ENCODE measurements around the gene LYPD5.
"Not testable (repeated sequence)": the region's sequence is repeated elsewhere in the genome, so short reads cannot be mapped to it uniquely, and the experiment has no call there.

LYPD5 gene

GRCh38 chr19:43806401-43806800 lies 4.2 kb upstream of the LYPD5 start:
- not testable (repeated sequence) for DNase-seq (ENCODE audit: low read depth)

- DNase-seq (ENCODE audit: low read depth), result no peak
Measured at GRCh38 chr19:43804432-43804831, 2.2 kb upstream of the LYPD5 start.

DNA sequence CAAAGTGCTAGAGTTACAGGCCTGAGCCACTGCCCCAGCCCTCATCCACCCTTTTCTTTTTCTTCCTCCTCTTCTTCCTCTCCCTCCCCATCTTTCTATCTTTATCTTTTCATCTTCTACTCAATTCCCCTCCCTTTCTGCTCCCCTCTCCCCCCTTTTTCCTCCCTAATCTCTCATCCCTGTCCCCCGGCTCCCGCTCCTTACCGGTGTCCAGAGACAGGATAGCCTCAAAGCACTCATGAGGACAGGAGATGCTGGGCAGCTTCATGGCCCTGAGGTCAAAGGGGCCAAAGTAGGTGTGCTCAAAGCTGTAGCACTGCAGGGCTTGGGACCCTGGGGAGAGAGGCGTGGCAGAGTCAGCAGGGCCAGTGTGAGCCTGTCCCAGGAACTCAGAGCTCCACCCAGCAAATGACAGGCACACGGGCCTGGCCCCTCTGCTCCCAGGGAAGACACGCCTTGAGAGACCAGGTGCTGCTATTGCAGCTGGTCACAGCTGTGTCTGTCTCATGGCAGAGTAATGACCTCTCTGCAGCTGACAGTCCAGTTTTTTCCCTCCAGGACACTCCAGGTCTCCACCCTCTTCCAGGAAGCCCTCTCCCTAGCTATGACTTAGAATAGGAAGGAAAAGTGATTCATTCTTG lies 2.6 kb downstream of the LYPD5 start:
- no peak for DNase-seq (ENCODE audit: low read depth)

DNA sequence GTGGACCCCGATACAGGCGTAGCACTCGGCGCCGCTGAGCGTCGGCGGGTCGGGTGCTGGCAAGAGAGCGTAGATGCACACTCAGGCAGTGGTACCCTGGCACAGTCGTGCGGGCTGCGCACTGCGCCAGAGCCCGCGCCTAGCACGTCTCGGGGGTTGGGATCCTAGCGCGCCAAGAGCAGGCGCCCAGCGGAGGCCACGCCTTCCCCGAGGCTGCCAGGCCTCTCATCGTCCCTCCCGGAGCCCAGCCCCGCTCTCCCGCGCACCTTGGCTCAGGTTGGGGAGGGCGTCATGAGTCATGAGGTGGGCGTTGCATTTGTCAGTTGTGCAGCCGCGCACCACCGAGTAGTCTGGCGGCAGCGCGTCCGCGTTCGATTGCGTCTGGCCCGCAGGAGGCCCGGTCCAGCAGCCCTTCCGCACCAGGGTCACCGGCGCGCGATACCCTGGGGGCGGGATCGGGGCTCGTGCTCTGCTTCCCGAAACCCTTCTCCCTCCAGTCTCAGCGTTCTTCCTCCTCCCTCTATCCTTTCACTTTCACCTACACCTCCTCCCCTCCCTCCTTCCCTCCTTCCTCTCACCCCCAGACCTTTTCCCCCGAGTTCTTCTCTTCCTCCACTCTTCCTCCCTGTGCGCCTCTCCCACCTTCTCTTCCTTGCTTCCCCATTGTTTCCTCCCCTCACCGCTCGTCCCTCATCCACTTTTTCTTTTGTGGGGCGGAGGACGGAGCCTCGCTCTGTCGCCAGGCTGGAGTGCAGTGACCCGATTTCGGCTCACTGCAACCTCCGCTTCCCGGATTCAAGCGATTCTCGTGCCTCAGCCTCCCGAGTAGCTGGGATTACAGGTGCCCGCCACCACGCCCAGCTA lies 3.5 kb downstream of the LYPD5 start:
- DNase-seq (ENCODE audit: low read depth), result no peak

- DNase-seq (ENCODE audit: low read depth), result no peak
Measured at GRCh38 chr19:43798026-43798545, 4.2 kb downstream of the LYPD5 start.

DNA sequence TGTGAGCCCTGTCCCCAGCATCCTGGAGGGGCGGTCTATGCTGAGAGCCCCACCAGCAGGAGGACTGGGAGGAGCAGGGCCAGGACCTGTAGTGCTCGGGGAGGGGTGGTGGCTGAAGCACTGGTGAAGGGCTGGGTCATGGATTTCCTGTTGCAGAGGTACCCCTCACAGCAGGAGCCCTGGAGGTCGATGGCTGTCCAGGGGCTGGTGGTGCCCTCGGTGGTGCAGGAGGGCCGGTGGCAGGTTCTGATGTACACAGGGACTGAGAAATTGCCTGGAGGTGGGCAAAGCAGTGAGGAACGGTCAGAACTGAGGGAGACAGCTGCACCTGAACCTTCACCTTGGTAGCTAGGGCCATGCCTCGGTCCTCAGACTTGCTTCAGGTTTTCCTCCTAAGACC lies 4.7 kb downstream of the LYPD5 start:
- no peak for DNase-seq (ENCODE audit: low read depth)

GRCh38 chr19:43797118-43797517 lies 5.1 kb downstream of the LYPD5 start:
- DNase-seq (ENCODE audit: low read depth), result no peak

DNA sequence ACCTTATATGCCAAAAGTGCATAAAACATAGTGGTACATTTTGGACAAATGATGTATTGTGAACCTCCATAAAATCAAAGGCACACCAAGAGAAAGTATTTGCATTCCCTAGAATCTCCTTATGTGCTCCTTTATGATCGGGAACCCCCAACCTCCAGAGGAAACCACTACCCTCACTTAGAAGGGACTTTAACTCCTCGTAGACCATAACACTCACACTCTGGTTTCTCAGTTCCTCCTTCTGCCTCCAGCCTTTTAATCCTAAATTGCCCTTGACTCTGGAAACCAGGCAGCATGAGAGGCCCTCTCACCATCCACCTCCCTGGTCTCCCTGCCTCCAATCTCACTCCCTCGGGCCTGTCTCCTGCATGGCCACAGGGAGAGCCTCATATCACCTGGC lies 11.7 kb downstream of the LYPD5 start:
- DNase-seq (ENCODE audit: low read depth), result no peak

DNA sequence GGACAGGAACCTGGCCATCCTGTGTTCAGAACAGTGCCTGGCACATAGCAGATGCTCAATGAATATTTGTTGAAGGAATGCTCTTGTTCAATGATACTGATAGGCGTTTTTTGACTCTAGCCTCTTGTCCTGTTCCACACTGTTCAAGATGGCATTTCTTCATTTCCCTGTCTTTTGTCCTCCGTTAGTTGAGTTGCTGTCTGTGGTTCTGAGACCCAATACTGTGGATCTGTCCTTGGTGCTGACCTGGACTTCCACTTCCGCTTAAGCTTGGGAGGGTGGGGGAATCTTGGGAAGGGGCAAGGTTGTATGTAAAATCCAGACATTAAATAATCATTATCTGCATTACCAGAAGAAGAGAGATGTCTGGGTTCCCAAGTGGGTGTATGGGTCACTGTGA lies 13.2 kb downstream of the LYPD5 start:
- no peak for DNase-seq (ENCODE audit: low read depth)

- DNase-seq (ENCODE audit: low read depth), result no peak
Measured at GRCh38 chr19:43786665-43787064, 15.6 kb downstream of the LYPD5 start.

GRCh38 chr19:43784981-43785808 lies 17.1 kb downstream of the LYPD5 start:
- DNase-seq (ENCODE audit: low read depth), result peak; percentile 51

- peak; percentile 66 for DNase-seq (ENCODE audit: low read depth)
Measured at GRCh38 chr19:43784241-43784980, 17.8 kb downstream of the LYPD5 start.

GRCh38 chr19:43783636-43784035 lies 18.6 kb downstream of the LYPD5 start:
- DNase-seq (ENCODE audit: low read depth), result no peak

GRCh38 chr19:43782689-43783231 lies 19.5 kb downstream of the LYPD5 start:
- DNase-seq (ENCODE audit: low read depth), result no peak

DNA sequence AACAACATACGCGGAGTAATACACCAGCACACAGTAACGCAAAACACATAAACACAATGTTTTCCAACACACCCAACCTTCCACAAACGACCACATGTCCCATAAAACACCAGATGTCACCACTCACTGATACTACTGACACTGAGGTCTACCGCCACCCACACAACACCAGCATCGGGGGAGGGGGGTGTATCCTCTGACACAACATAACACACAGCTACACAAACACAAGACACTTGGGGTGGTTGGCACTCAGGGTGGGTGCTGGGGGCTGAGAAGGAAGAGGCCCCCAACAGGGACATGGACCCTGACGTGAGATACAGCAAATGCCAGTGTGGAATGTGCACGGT lies 20.0 kb downstream of the LYPD5 start:
- no peak for DNase-seq (ENCODE audit: low read depth)

DNA sequence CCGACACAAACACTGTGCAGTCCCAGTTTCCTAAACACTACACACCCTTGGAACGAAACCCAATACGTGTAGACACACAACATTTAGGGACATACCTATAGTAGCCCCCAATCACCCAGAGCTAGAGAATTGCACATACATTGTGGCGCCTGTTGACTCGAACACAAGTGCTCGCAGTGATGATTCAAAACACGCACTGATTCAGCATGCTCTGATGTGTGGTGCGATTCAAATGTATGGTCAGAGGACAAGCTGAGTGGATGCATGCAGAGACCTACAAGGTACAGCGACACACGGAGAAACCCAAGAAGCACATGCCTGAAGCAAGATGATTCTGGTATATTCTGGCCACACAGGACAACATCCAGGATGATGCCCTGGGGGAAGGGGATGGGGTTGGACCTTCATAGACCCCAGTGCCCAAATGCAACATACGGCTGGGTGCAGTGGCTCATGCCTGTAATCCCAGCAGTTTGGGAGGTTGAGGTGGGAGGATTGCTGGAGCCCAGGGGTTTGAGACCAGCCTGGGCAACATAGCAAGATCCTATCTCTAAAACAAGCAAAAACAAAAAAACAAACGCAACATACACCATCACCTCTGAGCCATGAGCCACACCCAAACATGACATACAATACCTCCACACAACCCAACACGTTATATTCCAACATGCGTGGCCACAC lies 20.5 kb downstream of the LYPD5 start:
- DNase-seq (ENCODE audit: low read depth), result no peak

DNA sequence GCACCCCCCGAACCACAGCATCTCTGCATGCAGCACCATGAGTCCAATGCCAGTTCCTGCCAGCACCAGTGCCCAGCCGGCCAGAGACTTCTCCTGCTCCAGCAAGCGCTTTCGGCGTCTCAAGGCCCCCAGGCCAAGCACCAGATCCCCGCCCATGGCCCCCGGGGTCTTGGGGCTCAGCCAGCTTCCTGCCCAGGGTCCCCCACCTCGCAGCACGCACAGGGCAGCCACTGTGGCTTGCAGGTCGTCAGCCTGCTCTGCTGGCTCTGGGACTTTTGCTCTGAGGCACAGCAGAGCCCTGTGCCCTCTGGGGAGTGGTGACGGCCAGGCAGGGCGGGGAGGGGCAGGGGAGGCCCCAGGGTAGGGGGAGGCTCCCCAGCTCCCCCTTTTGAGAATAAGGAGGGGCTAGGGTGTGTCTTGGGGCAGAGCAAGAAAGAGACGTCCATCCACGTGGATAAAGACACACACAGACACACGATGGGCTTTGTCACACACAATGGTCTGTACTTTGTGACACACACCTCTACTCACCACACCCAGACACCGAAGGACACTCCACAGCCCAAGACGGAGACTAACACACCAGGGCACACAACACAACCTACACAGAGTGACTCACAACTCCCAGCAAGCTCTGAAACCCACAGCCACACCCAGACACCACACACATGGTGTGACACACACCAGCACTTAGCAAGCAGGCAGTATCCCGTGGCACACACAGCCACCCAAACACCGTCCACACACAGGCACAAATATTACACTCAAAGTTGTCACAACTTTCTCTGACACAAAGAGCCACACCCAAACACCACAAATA lies 21.3 kb downstream of the LYPD5 start, which contains the start of gene KCNN4:
Gene KCNN4 (minus strand): TSS at position 268 of the 820 bp plus-strand sequence. CDS start 112 bp downstream, at position 156.
- peak; percentile 18 for DNase-seq (ENCODE audit: low read depth)

GRCh38 chr19:43779820-43780219 lies 22.4 kb downstream of the LYPD5 start:
- no peak for DNase-seq (ENCODE audit: low read depth)

- DNase-seq (ENCODE audit: low read depth), result no peak
Measured at GRCh38 chr19:43779147-43779819, 23.0 kb downstream of the LYPD5 start.
